ENCODE data around the gene DDX56.

DDX56 gene

GRCh38 chr7:44519546-44519945, 54.2 kb downstream of the DDX56 start:
- no peaks in the 10 kb centered on the region for H3K9me3 ChIP-seq
- H3K4me3 ChIP-seq (ENCODE audit: low read depth in 1 of 2, low read length in 1 of 2), result no peak overlapping the region
- H3K36me3 ChIP-seq, result no peaks in the 10 kb centered on the region
- no peaks in the 10 kb centered on the region for H3K4me1 ChIP-seq (ENCODE audit: control insufficient read depth in 1 of 2, insufficient read depth in 1 of 2, low read depth in 1 of 2, low read length in 1 of 2)
- H3K27ac ChIP-seq, result no peak overlapping the region
- TF ChIP-seq CTCF (IDR thresholded peaks at IDR 0.05), result no peak
- H3K27me3 ChIP-seq, result peaks cover 5% of the 10 kb centered on the region

- no peak overlapping the region for H3K27ac ChIP-seq
- TF ChIP-seq CTCF (IDR thresholded peaks at IDR 0.05), result no peak
- peaks cover 5% of the 10 kb centered on the region for H3K27me3 ChIP-seq
- H3K4me3 ChIP-seq (ENCODE audit: low read depth in 1 of 2, low read length in 1 of 2), result no peak overlapping the region
- no peaks in the 10 kb centered on the region for H3K36me3 ChIP-seq
- H3K4me1 ChIP-seq (ENCODE audit: control insufficient read depth in 1 of 2, insufficient read depth in 1 of 2, low read depth in 1 of 2, low read length in 1 of 2), result no peaks in the 10 kb centered on the region
- H3K9me3 ChIP-seq, result no peaks in the 10 kb centered on the region
These were observed 54.9 kb downstream of the DDX56 start for GRCh38 chr7:44518761-44519160.

- Histone ChIP-seq H3K9me3 (no peaks in the 10 kb centered on the region), H3K4me3 (ENCODE audit: low read depth in 1 of 2, low read length in 1 of 2) (no peak overlapping the region), H3K4me1 (ENCODE audit: control insufficient read depth in 1 of 2, insufficient read depth in 1 of 2, low read depth in 1 of 2, low read length in 1 of 2) (no peaks in the 10 kb centered on the region), H3K27ac (no peak overlapping the region), H3K27me3 (peaks cover 3% of the 10 kb centered on the region), H3K36me3 (no peaks in the 10 kb centered on the region)
- no peak for TF ChIP-seq CTCF (IDR thresholded peaks at IDR 0.05)
These were observed 56.5 kb downstream of the DDX56 start for GRCh38 chr7:44517175-44517574.

All from neutrophil (primary cell).